ENCODE results near the gene MT1G. TPM values are rescaled to one million over a fixed set of nuclear protein-coding genes. Genes with fewer than 3 reads are reported as not detected.

MT1G gene
- total and polyA plus RNA-seq, 9 of the 15 experiments (the other 6 are each of a cell fraction or from before 2014, with no cell fraction given) = 0.28 to 1.7 (median 0.69) TPM; not detected in 4

DNA sequence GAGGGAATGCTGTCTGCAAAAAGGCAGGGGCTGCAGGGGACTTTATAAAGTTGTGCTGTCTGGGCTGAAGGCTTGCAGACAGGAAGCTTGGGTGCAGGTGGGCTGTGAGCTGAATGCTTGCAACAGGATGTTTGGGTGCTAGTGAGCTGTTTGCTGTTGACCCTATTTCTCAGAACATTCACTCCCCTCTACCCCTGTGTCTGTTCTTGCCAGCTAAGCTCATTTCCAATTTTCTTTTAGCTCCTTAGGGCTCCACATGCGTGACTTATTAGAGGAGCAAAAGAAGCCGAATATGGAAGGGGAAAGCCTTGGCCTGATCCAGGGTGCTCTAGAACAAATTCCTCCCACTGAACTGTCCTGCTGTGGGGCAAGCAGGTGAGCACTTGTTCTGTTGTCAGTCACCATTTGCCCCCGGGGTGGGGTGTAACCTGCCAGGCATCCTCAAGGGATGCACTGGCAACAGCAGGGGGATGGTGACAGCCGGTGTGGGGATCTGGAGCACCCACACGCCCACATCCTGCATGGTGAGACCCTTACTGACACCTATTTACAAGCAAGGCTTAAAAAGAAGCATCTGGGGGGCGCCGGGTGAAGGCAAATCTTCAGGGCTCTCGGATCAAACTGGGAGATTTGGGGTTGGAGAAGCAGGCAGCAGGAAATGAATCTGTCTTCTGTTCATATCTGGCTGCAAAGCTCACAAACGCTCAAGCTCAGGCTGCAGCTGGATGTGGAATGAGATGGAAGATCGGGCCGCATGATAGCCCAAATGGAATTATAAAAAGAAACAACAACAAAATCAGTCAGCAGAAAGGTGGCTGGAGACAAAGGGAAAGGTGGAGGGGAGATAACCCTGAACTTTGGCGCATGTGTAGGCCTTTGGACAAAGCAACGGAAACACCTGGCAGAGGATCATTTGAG is 40.9 kb upstream of the MT1G start:
- Histone ChIP-seq H3K4me1 (replicated peaks in 1 of 2; ENCODE audit: control insufficient read depth in 2 of 2, insufficient read depth in 2 of 2, low read length in 2 of 2) (no peaks in the 10 kb centered on the region), H3K4me2 (ENCODE audit: insufficient read depth, low read length) (no peak overlapping the region), H3K36me3 (ENCODE audit: control insufficient read depth, insufficient read depth, low read length) (no peaks in the 10 kb centered on the region), H3K27me3 (ENCODE audit: control insufficient read depth in 2 of 2, insufficient read depth in 2 of 2, low read length in 2 of 2) (peaks cover 11 to 31% of the 10 kb centered on the region in 2 experiments), H3K9me3 (replicated peaks; ENCODE audit: control insufficient read depth, insufficient read depth, low read depth, low read length) (no peaks in the 10 kb centered on the region), H3K9me1 (ENCODE audit: control insufficient read depth, insufficient read depth, low read length) (no peaks in the 10 kb centered on the region), H3K9ac (ENCODE audit: insufficient read depth in 1 of 2, low read depth in 2 of 2, low read length in 2 of 2) (no peak overlapping the region), H4K20me1 (replicated peaks; ENCODE audit: control insufficient read depth, insufficient read depth, low read length) (no peaks in the 10 kb centered on the region), H3K27ac (ENCODE audit: extremely low read depth, low read depth, low read length) (no peak overlapping the region), H3K4me3 (no peak overlapping the region), H2AFZ (ENCODE audit: low read depth, low read length) (no peak overlapping the region), H3K79me2 (ENCODE audit: control insufficient read depth, insufficient read depth, low read length) (no peaks in the 10 kb centered on the region)
- FAIRE-seq (no peak), DNase-seq (ENCODE audit: extremely low read depth in 1 of 4, low spot score in 3 of 4) (no peak), ATAC-seq (no peak)
- intact Hi-C loops (cut with micrococcal nuclease) (no loop called here), in situ Hi-C loops (cut with MboI) (no loop called here)
- no TSS peak for BruUV-seq (replicated peaks)
- CTCF ChIA-PET (ENCODE audit: low intra/inter-chr PET ratio) = no interaction called here
- WGBS (ENCODE audit: insufficient coverage, low coverage, missing lambda C conversion rate) = 1% methylated on average over 13 of the region's 13 CpGs
- POLR2A ChIA-PET = interaction anchor here (0.6 to 1.2 kb wide), 5 partner anchors 11 to 35 kb away, joined by 3 to 4 read pairs (median 3); partner anchors contain the start of gene MT1X
- TF ChIP-seq FOXJ2 (tag; IDR thresholded peaks at IDR 0.05) (no peak), STAG1 (CRISPR knock-in tag; IDR thresholded peaks at IDR 0.05; ENCODE audit: borderline replicate concordance) (no peak), MEF2D (tag; conservative IDR thresholded peaks at IDR 0.05; ENCODE audit: low read depth) (no peak), ZNF24 (IDR thresholded peaks at IDR 0.05) (no peak), ZNF398 (CRISPR knock-in tag; IDR thresholded peaks at IDR 0.05) (no peak), TCF7L2 (IDR thresholded peaks at IDR 0.05; ENCODE audit: low read depth, low read length) (no peak), RBM25 (IDR thresholded peaks at IDR 0.05; ENCODE audit: low read depth, low read length, severe bottlenecking) (no peak), RNF2 (IDR thresholded peaks at IDR 0.05) (no peak), ZMIZ1 (IDR thresholded peaks at IDR 0.05; ENCODE audit: low read depth in 2 of 2, low read length in 2 of 2) (no peak), BHLHE40 (IDR thresholded peaks at IDR 0.05; ENCODE audit: low read length) (no peak), FOXA3 (CRISPR knock-in tag; conservative IDR thresholded peaks at IDR 0.05 in 1 of 2, IDR thresholded peaks at IDR 0.05 in 1 of 2) (no peak), ZNF507 (tag; conservative IDR thresholded peaks at IDR 0.05) (no peak), MAFF (IDR thresholded peaks at IDR 0.05; ENCODE audit: low read length) (no peak), ZBTB1 (CRISPR knock-in tag; IDR thresholded peaks at IDR 0.05; ENCODE audit: borderline replicate concordance, low read depth) (no peak), SMARCB1 (IDR thresholded peaks at IDR 0.05; ENCODE audit: insufficient read length, low read depth) (no peak), MXI1 (IDR thresholded peaks at IDR 0.05; ENCODE audit: low read depth, low read length) (no peak)

Measured in K562 (cell line).